AG04449 (cell line): ENCODE measurements around the gene MTHFD1L.

Experiments used
- CTCF ChIA-PET: fragments of 350-600 bp; formaldehyde crosslinking; extraction: SDS; loops from one replicate; lab custom pipeline; 2021; ENCODE audit warnings: antibody characterized with exemption; lab: Yijun Ruan, JAX
- POLR2A ChIA-PET: fragments of 400-600, 350-600 bp; formaldehyde crosslinking; extraction: SDS; loops from one replicate; lab custom pipeline; 2020; ENCODE audit warnings: antibody characterized with exemption, inconsistent platforms; lab: Yijun Ruan, JAX
- DNase-seq: peaks from one replicate; pipeline ENCODE4 v3.0.0-alpha.2; 2010; ENCODE audit warnings: low read depth, low spot score
- H3K4me3 ChIP-seq: 2 replicates; pipeline ENCODE4 v1.5.1; 2011; ENCODE audit warnings: low read depth, mild to moderate bottlenecking, control low read depth, low read length
- CTCF ChIP-seq: IDR thresholded peaks from one replicate; pipeline ENCODE4 v1.5.1; 2011; ENCODE audit warnings: mild to moderate bottlenecking, moderate library complexity, low read length, control low read depth, inconsistent platforms; ENCODE audit not compliant: insufficient read depth; ENCODE audit errors: missing control alignments

Gene MTHFD1L

DNA sequence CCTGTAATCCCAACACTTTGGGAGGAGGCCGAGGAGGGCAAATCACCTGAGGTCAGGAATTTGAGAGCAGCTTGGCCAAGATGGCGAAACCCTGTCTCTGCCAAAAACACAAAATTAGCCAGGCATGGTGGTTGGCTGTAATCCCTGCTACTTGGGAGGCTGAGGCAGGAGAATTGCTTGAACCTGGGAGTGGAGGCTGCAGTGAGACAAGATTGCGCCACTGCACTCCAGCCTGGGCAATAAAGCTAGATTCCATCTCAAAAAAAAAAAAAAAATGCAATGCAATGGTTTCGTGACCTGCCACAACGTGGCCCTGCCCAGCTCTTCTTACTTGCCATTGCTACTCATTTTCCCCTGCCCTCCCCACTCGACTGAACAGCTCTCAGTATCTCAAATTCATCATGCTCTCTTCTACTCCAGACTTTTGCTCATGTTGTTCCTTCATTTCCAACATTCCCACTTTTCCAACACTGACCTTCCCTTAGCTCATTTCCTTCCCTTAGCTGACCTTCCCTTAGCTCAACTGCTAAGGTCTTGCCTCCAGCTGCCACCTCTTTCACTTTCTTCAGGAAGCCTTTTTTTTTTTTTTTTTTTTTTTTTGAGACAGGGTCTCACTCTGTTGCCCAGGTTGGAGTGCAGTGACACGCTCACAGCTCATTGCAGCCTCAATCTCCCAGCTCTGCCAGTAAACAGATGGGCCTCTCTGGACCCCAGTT is 2.1 kb upstream of the MTHFD1L start:
- no peak for DNase-seq
- no peak for TF ChIP-seq CTCF
- CTCF ChIA-PET, result interaction anchor here (3.0 to 4.0 kb wide), 2 partner anchors 19 to 45 kb away, joined by 20 to 55 read pairs; no protein-coding TSS in a partner anchor
- no peak overlapping the region for H3K4me3 ChIP-seq
- POLR2A ChIA-PET, result interaction anchor here (0.6 kb wide), 1 partner anchor 68 kb away, joined by 3 read pairs; no protein-coding TSS in a partner anchor

DNA sequence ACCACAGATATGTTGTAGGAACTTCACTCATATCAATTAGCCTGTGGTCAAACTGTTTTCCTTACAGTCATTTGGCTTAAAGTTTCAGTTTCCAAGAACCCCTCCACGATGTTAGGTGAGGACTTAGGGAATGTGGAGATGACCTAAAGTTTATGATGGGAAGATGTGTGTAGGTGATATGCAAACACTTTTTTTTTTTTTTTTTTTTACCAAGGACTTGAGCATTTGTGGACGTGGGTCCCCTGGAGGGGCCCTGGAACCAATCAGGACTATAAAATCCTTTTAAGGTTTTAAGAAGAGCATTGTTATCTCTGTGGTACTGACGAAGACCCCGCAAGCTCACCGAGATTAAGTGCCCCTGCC is 478 bp upstream of the MTHFD1L start:
- CTCF ChIA-PET, result interaction anchor here (0.8 to 4.0 kb wide), 15 partner anchors 9 to 460 kb away, joined by 3 to 55 read pairs (median 6); no protein-coding TSS in a partner anchor
- no peak for DNase-seq
- peak overlapping the region; percentile 78 for H3K4me3 ChIP-seq
- POLR2A ChIA-PET, result interaction anchor here (0.7 to 2.4 kb wide), 3 partner anchors 9 to 47 kb away, joined by 3 to 11 read pairs (median 3); no protein-coding TSS in a partner anchor
- TF ChIP-seq CTCF, result no peak

DNA sequence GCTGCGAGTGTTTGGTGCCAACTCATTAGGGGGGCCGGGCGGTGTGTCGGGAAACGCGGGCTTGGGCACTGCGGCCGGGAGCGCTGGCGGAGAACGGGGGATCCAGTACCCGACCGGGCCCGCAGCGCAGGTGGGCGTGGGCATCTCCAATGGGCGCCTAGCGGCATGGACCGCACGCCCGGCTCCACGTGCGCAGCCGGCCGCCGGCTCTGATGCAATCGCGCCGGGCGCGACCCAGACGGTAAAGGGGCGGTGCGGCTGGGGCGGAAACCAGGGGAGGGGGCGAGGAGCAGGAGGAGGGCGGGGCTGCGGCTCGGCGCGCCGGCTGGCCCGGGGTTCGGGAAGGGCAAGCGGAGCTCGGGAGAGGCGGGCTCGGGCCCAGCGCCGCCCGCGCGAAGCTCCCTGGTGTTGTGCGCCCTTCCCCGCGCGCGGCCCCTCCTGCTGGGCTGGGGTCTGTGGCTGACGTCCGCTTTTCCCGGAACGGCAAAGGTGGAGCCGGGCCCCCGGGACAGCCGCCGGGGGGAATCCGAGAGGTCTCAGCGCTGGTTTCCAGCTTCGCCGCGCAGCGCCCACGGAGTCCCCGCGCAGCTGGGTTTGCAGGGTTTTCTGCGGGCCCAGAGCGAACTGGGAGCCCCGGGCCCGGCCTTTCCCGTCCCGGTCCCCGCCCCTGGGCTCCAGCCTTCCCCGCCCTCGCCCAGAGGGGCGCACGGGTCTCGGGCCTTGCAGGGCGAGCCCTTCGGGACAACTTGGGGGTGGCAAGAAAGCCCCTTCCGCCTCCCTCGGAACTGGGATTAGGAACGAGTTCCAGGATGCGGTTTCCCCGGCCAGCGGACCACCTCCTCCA is 867 bp downstream of the MTHFD1L start:
- TF ChIP-seq CTCF, result no peak
- peak; percentile 49 for DNase-seq
- CTCF ChIA-PET, result interaction anchor here (0.7 to 4.0 kb wide), 15 partner anchors 10 to 476 kb away, joined by 3 to 55 read pairs (median 5); no protein-coding TSS in a partner anchor
- peak overlapping the region; percentile 78 for H3K4me3 ChIP-seq
- POLR2A ChIA-PET, result interaction anchor here (0.7 to 2.4 kb wide), 7 partner anchors 8 to 51 kb away, joined by 3 to 11 read pairs (median 4); no protein-coding TSS in a partner anchor

GRCh38 chr6:150866991-150867501 is 1.5 kb downstream of the MTHFD1L start:
- peak overlapping the region; percentile 78 for H3K4me3 ChIP-seq
- CTCF ChIA-PET, result interaction anchor here (0.7 to 4.0 kb wide), 7 partner anchors 9 to 476 kb away, joined by 3 to 55 read pairs (median 14); no protein-coding TSS in a partner anchor
- TF ChIP-seq CTCF, result no peak
- POLR2A ChIA-PET, result interaction anchor here (0.7 to 2.4 kb wide), 6 partner anchors 8 to 52 kb away, joined by 3 to 11 read pairs (median 4); no protein-coding TSS in a partner anchor
- no peak for DNase-seq

- ChIA-PET POLR2A (no interaction called here), CTCF (interaction anchor here (1.9 kb wide), 1 partner anchor 11 kb away, joined by 8 read pairs; no protein-coding TSS in a partner anchor)
- no peak for TF ChIP-seq CTCF
- DNase-seq, result no peak
- no peak overlapping the region for H3K4me3 ChIP-seq
Measured at GRCh38 chr6:150868759-150869158, 3.3 kb downstream of the MTHFD1L start.
